H1 (cell line): ENCODE measurements around the gene ZNF511.
A peak's percentile ranks its signal among the peaks of the same experiment; 100 is the strongest.

Source experiments
- CEBPB ChIP-seq: IDR thresholded peaks from 2 replicates; pipeline ENCODE4 v1.6.1; 2012; ENCODE audit warnings: low read depth, low read length
- CTCF ChIP-seq, 3 experiments: IDR thresholded peaks; 1 replicate in 2 of 3; 2 replicates in 1 of 3; pipeline versions ENCODE4 v1.5.1 to v1.6.1; 2011; ENCODE audit warnings: low read length in 3 of 3, mild to moderate bottlenecking in 3 of 3, inconsistent platforms in 2 of 3, low read depth in 1 of 3, moderate library complexity in 1 of 3; ENCODE audit not compliant: insufficient read depth in 1 of 3; ENCODE audit errors: control extremely low read depth in 1 of 3
- TCF12 ChIP-seq: IDR thresholded peaks from 2 replicates; pipeline ENCODE4 v1.6.1; 2011; ENCODE audit warnings: low read depth, mild to moderate bottlenecking, low read length
- TEAD4 ChIP-seq: IDR thresholded peaks from 2 replicates; pipeline ENCODE4 v1.6.1; 2012; ENCODE audit warnings: low read depth, low read length, inconsistent platforms, mixed read lengths

GRCh38 chr10:133351408-133352318 lies 42.9 kb downstream of the ZNF511 start:
- no peak for TF ChIP-seq TCF12
- TF ChIP-seq CEBPB: no peak
- no peak for TF ChIP-seq TEAD4
- peak in 2 of 3 experiments; percentile 57 to 59; a peak in 3 of 4 replicates for TF ChIP-seq CTCF (IDR thresholded peaks at IDR 0.05; ENCODE audit: control extremely low read depth in 1 of 3, insufficient read depth in 1 of 3, low read depth in 1 of 3, low read length in 3 of 3)
